ENCODE results near the gene NR2C2.
A peak's percentile ranks its signal among the peaks of the same experiment; 100 is the strongest.
"Not testable (repeated sequence)": the region's sequence is repeated elsewhere in the genome, so short reads cannot be mapped to it uniquely, and the experiment has no call there.

The NR2C2 gene

GRCh38 chr3:14962762-14963161 lies 15.4 kb downstream of the NR2C2 start:
- DNase-seq = no peak

GRCh38 chr3:14967285-14967684 lies 19.9 kb downstream of the NR2C2 start:
- DNase-seq = no peak

GRCh38 chr3:14969671-14970070 lies 22.3 kb downstream of the NR2C2 start:
- no peak for DNase-seq

DNA sequence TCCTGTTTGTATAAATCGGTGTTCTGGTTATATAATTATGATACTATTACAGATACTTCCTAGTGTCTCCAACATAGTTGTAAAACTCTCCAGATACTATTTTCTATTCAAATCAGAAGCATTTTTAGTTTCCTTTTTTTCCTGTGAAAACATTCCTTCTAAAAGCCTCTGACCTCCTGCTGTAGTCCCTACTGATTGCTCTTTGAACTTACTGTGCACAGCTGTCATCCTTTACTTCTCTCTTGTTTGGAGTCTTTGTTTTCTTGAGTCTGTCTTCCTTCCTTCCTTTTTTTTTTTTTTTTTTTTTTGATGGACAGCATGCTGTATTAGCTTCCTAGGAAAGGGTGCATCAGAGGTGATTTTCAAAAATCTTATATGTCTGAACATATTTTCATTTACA lies 28.9 kb downstream of the NR2C2 start:
- DNase-seq = no peak

GRCh38 chr3:14980689-14981088 lies 33.3 kb downstream of the NR2C2 start:
- DNase-seq = peak in 1 of 2 donors; percentile 19

DNA sequence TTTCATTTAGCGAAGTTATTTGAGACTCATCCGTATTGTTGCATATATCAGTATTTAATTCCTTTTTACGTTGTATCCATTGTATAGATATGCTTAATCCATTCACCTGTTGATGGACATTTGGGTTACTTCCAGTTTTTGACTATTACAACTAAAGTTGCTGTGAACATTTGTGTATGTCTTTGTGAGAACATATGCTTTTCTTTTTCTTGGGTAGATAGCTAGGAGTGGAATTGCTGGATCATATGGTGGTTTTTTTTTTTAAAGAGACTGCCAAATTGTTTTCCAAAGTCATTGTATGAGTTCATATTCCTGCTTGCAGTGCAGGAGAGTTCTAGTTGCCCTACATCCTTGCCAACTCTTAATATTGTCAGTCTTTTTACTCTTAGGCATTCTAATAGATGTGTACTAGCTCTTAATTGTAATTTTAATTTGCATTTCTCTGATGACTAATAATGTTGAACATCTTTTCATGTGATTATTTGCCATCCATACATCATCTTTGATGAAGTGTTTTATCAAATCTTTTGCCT lies 37.3 kb downstream of the NR2C2 start:
- DNase-seq = no peak

DNA sequence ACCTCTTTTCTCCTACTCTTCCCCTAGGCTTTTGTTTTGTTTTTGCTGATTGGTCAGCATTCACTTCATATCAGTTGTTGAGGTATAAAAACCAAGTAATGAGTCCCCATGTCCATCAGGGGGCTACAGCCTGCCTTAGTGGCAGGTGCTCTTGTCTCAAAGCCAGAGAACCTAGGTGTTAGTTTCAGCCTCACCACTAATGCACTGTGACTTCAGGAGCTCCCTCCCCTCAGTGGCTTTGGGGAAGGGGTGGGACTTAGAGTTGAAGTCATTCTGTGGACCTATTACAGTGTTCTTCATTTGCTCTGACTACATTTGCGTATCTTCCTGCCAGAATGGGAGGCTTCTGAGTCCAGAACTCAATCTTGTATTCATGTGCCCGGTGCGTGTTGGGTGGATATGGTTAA lies 41.6 kb downstream of the NR2C2 start:
- DNase-seq = peak; percentile 16 to 50

DNA sequence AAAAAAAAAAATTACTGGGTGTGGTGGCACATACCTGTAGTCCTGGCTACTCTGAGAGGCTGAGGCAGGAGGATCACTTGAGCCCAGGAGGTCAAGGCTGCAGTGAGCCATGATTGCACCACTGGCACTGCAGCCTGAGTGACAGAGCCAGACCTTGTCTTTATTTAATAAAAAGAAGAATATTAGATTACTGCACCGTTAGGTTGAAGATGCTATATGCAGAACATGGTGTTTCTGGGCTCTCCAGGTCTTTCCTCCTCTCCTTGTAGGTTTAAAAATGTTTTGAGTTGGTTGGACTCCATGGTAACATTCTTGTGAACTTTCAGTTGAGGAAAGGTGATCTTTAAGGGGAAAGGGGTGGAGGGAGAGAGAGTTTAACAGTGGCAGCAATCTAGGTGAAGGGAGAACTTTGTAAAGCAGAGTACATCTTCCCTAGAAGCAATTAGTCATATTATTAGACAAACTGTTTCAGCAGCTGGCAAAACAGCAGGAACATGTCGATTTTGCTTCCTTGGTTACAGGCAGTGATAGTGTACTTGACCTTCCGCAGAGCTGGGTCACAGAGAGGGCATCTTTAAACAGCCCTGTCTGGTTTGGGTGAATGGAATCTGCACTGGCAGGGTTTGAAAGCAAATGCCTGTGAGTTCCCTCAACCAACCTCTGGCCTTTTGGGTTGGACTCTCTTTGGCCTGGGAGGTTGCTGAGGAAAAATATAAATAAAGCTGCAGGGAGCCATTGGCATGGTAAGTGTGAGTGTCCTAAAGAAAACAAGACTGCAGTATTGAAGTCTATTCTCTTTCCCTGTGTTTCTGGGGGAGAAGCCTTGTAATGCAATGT lies 42.8 kb downstream of the NR2C2 start:
- DNase-seq = no peak

- DNase-seq = no peak
Observed at GRCh38 chr3:14990780-14991148, 43.4 kb downstream of the NR2C2 start.

DNA sequence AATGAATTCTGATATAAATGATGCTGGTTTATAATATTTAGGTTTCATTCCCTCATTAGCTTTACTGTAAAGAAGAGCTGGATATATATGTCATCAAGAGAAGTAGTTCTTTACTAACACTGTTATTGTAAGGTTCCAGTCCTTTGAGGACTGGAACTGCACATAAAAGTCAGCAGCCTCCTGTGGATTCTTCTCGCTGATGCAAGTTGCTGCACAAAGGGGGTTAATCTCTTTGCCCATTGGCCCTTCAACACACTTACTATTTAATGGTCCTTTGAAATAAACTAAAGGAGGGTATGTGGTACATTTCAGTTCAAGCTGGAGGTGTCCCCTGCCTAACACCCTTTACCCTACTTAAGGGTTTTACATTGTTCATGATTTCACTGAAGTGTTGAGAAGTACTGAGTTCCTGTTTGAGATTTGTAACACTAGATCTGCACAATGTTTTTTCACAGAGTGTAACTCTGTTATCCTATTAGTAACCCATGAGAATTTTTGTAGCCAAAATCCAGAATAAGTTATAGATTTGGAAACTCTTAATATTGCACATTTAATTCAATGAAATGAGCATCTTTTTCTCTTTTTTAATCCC lies 43.9 kb downstream of the NR2C2 start:
- DNase-seq = no peak

GRCh38 chr3:14991818-14992612 lies 44.6 kb downstream of the NR2C2 start:
- no peak for DNase-seq

DNA sequence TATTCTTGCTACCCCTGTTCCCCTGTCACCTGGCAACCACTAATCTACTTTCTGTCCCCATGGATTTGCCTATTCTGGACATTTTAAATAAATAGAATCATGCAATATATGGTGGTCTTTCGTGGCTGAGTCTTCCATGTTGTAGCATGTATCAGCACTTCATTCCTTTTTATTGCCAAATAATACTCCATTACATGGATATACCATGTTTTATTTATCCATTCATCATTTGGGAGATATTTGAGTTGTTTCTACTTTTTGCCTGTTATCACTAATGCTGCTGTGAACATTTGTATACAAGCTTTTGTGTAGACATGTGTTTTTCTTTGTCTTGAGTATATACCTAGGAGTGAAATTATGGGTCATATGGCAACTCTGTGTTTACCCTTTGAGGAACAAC lies 50.6 kb downstream of the NR2C2 start:
- no peak for DNase-seq

GRCh38 chr3:14999182-14999581 lies 51.8 kb downstream of the NR2C2 start:
- DNase-seq = not testable (repeated sequence)

GRCh38 chr3:15007681-15008141 lies 60.3 kb downstream of the NR2C2 start:
- no peak for DNase-seq

- no peak for DNase-seq
Observed at GRCh38 chr3:15009167-15009566, 61.8 kb downstream of the NR2C2 start.

GRCh38 chr3:15010664-15011063 lies 63.3 kb downstream of the NR2C2 start:
- no peak for DNase-seq

DNA sequence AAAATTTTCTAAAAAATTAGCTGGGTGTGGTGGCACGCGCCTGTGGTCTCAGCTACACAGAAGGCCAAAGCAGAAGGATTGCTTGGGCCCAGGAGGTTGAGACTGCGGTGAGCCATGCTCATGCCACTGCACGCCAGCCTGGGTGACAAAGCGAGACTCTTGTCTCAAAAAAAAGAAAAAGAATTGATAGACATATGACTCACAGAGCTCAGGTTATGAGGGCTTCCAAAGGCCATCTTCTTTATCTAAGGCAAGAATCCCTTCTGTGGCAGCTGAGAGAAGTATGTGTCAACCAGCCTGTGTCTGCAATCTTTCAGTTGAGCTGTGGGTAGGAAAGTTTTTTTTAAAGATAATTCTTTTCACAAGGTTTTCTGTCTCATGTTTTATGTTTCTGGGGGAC lies 63.8 kb downstream of the NR2C2 start:
- no peak for DNase-seq

GRCh38 chr3:15014606-15015328 lies 67.4 kb downstream of the NR2C2 start:
- DNase-seq = no peak

DNA sequence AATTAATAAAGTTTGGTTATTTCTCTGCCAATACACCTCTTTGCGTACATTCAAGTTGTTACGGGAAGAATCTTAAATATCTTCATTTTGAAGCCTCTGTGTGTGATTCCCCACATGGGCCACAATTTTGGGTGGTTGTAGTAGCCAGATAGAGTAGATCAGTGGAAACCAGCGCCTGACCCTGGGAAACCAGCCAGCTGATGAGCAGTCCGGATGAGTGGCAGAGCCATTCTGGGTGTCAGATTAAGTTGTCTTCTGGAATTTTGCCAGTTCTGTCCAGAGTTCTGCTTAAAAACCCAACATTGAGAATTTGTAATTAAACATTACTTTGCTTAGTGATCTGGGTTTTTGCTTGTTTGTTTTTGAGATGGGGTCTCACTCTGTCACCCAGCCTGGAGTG lies 68.1 kb downstream of the NR2C2 start:
- no peak for DNase-seq

DNA sequence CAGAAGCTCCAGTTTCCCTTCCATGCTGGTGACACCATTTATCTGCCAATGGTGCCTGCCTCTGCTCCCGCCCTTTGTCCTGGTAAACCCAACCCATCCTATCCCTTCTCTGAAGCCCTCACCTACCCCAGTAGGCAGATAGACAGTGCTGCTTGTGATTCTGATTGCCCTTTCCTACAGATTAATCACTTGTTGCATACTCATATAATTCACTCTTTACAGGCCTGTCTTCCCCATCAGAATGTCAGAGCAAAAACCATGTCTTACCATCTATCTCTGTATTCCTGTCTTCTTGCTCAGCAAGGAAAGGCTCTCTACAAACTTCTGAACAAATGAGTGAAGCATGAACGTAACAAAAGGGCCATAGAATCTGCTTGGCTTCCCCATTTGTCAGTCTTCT lies 69.8 kb downstream of the NR2C2 start:
- no peak for DNase-seq

- DNase-seq = no peak
Observed at GRCh38 chr3:15023249-15023648, 75.9 kb downstream of the NR2C2 start.

GRCh38 chr3:15023719-15024118 lies 76.3 kb downstream of the NR2C2 start:
- DNase-seq = no peak

DNA sequence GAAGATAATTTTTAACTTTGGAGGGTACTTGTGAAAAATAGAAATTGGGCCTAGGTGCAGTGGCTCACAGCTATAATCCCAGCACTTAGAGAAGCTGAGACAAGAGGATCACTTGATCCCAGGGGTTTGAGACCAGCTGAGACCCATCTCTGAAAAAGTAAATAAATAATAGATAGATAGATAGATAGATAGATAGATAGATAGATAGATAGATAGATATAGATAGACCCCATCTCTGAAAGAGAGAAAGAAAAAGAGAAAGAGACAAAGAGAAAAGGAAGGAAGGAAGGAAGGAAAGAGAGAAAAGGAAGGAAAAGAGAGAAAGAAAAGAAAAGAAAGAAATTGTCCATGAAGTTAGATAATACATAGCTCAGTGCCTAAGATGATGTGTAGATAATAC lies 82.2 kb downstream of the NR2C2 start:
- no peak for DNase-seq

All from CD4-positive, alpha-beta T cell treated with Interleukin-4 for 1 hour (primary cell).